Endothelial cell of umbilical vein (primary cell): ENCODE measurements around the gene ARHGAP32.

ENCODE experiments used
- CTCF ChIP-seq, 2 donors: IDR thresholded peaks; 1 replicate in 1 of 2; 2 replicates in 1 of 2; pipeline ENCODE4 v1.5.1; 2011; ENCODE audit warnings: low read length in 2 of 2, mild to moderate bottlenecking in 2 of 2, moderate library complexity in 2 of 2, control low read depth in 1 of 2, inconsistent platforms in 1 of 2, low read depth in 1 of 2; ENCODE audit not compliant: insufficient read depth in 1 of 2; ENCODE audit errors: extremely low read depth in 1 of 2
- JUN ChIP-seq: IDR thresholded peaks from 2 replicates; pipeline ENCODE4 v1.6.1; 2011; ENCODE audit warnings: borderline replicate concordance, low read depth; ENCODE audit not compliant: insufficient read length, insufficient read depth
- POLR2AphosphoS5 ChIP-seq: IDR thresholded peaks from 2 replicates; pipeline ENCODE4 v1.6.1; 2012; ENCODE audit warnings: low read depth, mild to moderate bottlenecking, control low read depth, low read length, moderate library complexity; ENCODE audit not compliant: insufficient read depth

GRCh38 chr11:129234978-129235377, 42.9 kb upstream of the ARHGAP32 start:
- TF ChIP-seq CTCF (IDR thresholded peaks at IDR 0.05; ENCODE audit: extremely low read depth in 1 of 2, insufficient read depth in 1 of 2, low read depth in 1 of 2, low read length in 2 of 2), result no peak
- TF ChIP-seq JUN, result no peak
- no peak for TF ChIP-seq POLR2AphosphoS5
